MM.1S (cell line): ENCODE data around the gene KANSL3.
"Not testable (repeated sequence)": the region's sequence is repeated elsewhere in the genome, so short reads cannot be mapped to it uniquely, and the experiment has no call there.

Experiments used
- DNase-seq: peaks from one replicate; pipeline ENCODE4 v3.0.0-alpha.2; 2015
- H2AFZ ChIP-seq: fragments of 300-600 bp; sonication (generic); 2 replicates; pipeline ENCODE4 v1.6.0; 2016; ENCODE audit warnings: antibody characterized with exemption, low read length
- H3F3A ChIP-seq: fragments of 300-600 bp; sonication (generic); 2 replicates; pipeline ENCODE4 v1.6.1; 2016; ENCODE audit warnings: mild to moderate bottlenecking, antibody characterized with exemption, low read length, moderate library complexity, mixed read lengths; ENCODE audit not compliant: insufficient read depth
- H3K27ac ChIP-seq: fragments of 300-600 bp; sonication (generic); 2 replicates; pipeline ENCODE4 v1.5.1; 2016; ENCODE audit warnings: mild to moderate bottlenecking, low read length
- H3K27me3 ChIP-seq: fragments of 300-600 bp; sonication (generic); replicated peaks from 2 replicates; pipeline ENCODE4 v1.6.0; 2016; ENCODE audit warnings: low read length; ENCODE audit not compliant: insufficient read depth
- H3K36me3 ChIP-seq: fragments of 300-600 bp; sonication (generic); replicated peaks from 2 replicates; pipeline ENCODE4 v1.6.1; 2016; ENCODE audit warnings: mild to moderate bottlenecking, low read length, mixed read lengths; ENCODE audit not compliant: insufficient read depth
- H3K4me1 ChIP-seq: fragments of 300-600 bp; sonication (generic); 2 replicates; pipeline ENCODE4 v1.6.1; 2016; ENCODE audit warnings: low read length, mixed read lengths
- H3K4me2 ChIP-seq: fragments of 300-600 bp; sonication (generic); 2 replicates; pipeline ENCODE4 v1.6.0; 2016; ENCODE audit warnings: low read depth, low read length
- H3K4me3 ChIP-seq: fragments of 300-600 bp; sonication (generic); 2 replicates; pipeline ENCODE4 v1.5.1; 2016; ENCODE audit warnings: low read length, mixed read lengths
- H3K79me2 ChIP-seq: fragments of 300-600 bp; sonication (generic); 2 replicates; pipeline ENCODE4 v1.6.1; 2016; ENCODE audit warnings: mixed run types, low read length, mixed read lengths
- H3K9ac ChIP-seq: fragments of 300-600 bp; sonication (generic); 2 replicates; pipeline ENCODE4 v1.6.1; 2016; ENCODE audit warnings: low read length, mixed read lengths
- H3K9me2 ChIP-seq: fragments of 300-600 bp; sonication (generic); replicated peaks from 2 replicates; pipeline ENCODE4 v1.6.1; 2016; ENCODE audit warnings: mild to moderate bottlenecking, low read length, mixed read lengths; ENCODE audit not compliant: insufficient read depth
- H3K9me3 ChIP-seq: fragments of 300-600 bp; sonication (generic); replicated peaks from 2 replicates; pipeline ENCODE4 v1.6.1; 2016; ENCODE audit warnings: mild to moderate bottlenecking, low read length, mixed read lengths; ENCODE audit not compliant: insufficient read depth
- H4K20me1 ChIP-seq: fragments of 300-600 bp; sonication (generic); 2 replicates; pipeline ENCODE4 v1.6.1; 2016; ENCODE audit warnings: mild to moderate bottlenecking, low read length, moderate library complexity, mixed read lengths; ENCODE audit not compliant: insufficient read depth
- CTCF ChIP-seq: fragments of 300-600 bp; sonication (generic); IDR thresholded peaks from 2 replicates; pipeline ENCODE4 v1.5.1; 2016; ENCODE audit warnings: antibody characterized with exemption, low read length, mixed read lengths
- EZH2 ChIP-seq: fragments of 300-600 bp; sonication (generic); optimal IDR thresholded peaks from 2 replicates; pipeline ENCODE3; 2017; ENCODE audit warnings: low read depth, mild to moderate bottlenecking, antibody characterized with exemption, low read length, mixed read lengths
- EZH2phosphoT487 ChIP-seq: fragments of 300-600 bp; sonication (generic); IDR thresholded peaks from 2 replicates; pipeline ENCODE4 v1.6.1; 2018; ENCODE audit warnings: antibody characterized with exemption, low read length

KANSL3 gene

GRCh38 chr2:96655526-96655925 is 17.4 kb upstream of the KANSL3 start:
- no peak for DNase-seq
- Histone ChIP-seq H3K9ac (no peak overlapping the region), H3K9me2 (no peaks in the 10 kb centered on the region), H2AFZ (no peak overlapping the region), H3K27ac (no peak overlapping the region), H3K4me2 (no peak overlapping the region), H3K4me3 (no peak overlapping the region), H3K36me3 (no peaks in the 10 kb centered on the region), H4K20me1 (no peaks in the 10 kb centered on the region), H3K27me3 (no peaks in the 10 kb centered on the region), H3K79me2 (no peaks in the 10 kb centered on the region), H3K9me3 (no peaks in the 10 kb centered on the region), H3F3A (no peaks in the 10 kb centered on the region), H3K4me1 (no peaks in the 10 kb centered on the region)
- TF ChIP-seq CTCF = no peak
- no peak for TF ChIP-seq EZH2phosphoT487
- TF ChIP-seq EZH2 = no peak

- H3K27ac ChIP-seq, H3K4me3 ChIP-seq, H3F3A ChIP-seq, H3K9me2 ChIP-seq, H3K36me3 ChIP-seq, DNase-seq, H3K79me2 ChIP-seq, H3K27me3 ChIP-seq, H4K20me1 ChIP-seq, H2AFZ ChIP-seq, H3K4me1 ChIP-seq, H3K9ac ChIP-seq, H3K4me2 ChIP-seq, H3K9me3 ChIP-seq: not testable (repeated sequence)
Observed at GRCh38 chr2:96654791-96655190, 16.7 kb upstream of the KANSL3 start.

- Histone ChIP-seq H3K27ac (no peak overlapping the region), H3F3A (no peaks in the 10 kb centered on the region), H3K4me1 (no peaks in the 10 kb centered on the region), H4K20me1 (no peaks in the 10 kb centered on the region), H3K27me3 (no peaks in the 10 kb centered on the region), H3K9me3 (no peaks in the 10 kb centered on the region), H3K4me2 (no peak overlapping the region), H2AFZ (no peak overlapping the region), H3K9ac (no peak overlapping the region), H3K36me3 (no peaks in the 10 kb centered on the region), H3K4me3 (no peak overlapping the region), H3K79me2 (no peaks in the 10 kb centered on the region), H3K9me2 (no peaks in the 10 kb centered on the region)
- DNase-seq = no peak
- no peak for TF ChIP-seq CTCF
- no peak for TF ChIP-seq EZH2phosphoT487
- no peak for TF ChIP-seq EZH2
Observed at GRCh38 chr2:96651793-96652192, 13.7 kb upstream of the KANSL3 start.

GRCh38 chr2:96649342-96649741 is 11.2 kb upstream of the KANSL3 start:
- Histone ChIP-seq H3F3A (no peaks in the 10 kb centered on the region), H3K9me2 (no peaks in the 10 kb centered on the region), H2AFZ (no peak overlapping the region), H3K4me2 (no peak overlapping the region), H3K79me2 (no peaks in the 10 kb centered on the region), H3K27me3 (no peaks in the 10 kb centered on the region), H3K4me3 (no peak overlapping the region), H3K9me3 (no peaks in the 10 kb centered on the region), H4K20me1 (no peaks in the 10 kb centered on the region), H3K27ac (no peak overlapping the region), H3K36me3 (no peaks in the 10 kb centered on the region), H3K4me1 (no peaks in the 10 kb centered on the region), H3K9ac (no peak overlapping the region)
- DNase-seq = no peak
- no peak for TF ChIP-seq EZH2phosphoT487
- TF ChIP-seq CTCF = no peak
- TF ChIP-seq EZH2 = no peak
